Gastroesophageal sphincter (tissue), 3 donors: ENCODE results near the gene SPSB3.

Source experiments
- EP300 ChIP-seq: sonication (generic); formaldehyde crosslinking; IDR thresholded peaks from one replicate; pipeline ENCODE4 v1.6.1; 2017; ENCODE audit warnings: antibody characterized with exemption, mild to moderate bottlenecking
- POLR2A ChIP-seq, 2 donors: fragments of 450-650 bp; IDR thresholded peaks; one replicate each; pipeline ENCODE4 v1.6.1; 2017; ENCODE audit warnings: antibody characterized with exemption in 2 of 2, mild to moderate bottlenecking in 2 of 2, moderate library complexity in 1 of 2
- POLR2AphosphoS5 ChIP-seq: sonication (generic); formaldehyde crosslinking; IDR thresholded peaks from one replicate; pipeline ENCODE4 v1.6.1; 2017; ENCODE audit warnings: antibody characterized with exemption
- TF ChIP-seq, protein P1 (sequence below), 4 experiments: fragments of 200-600 bp in 2 of 4; fragments of 450-650 bp in 2 of 4; sonication (generic) in 1 of 4; IDR thresholded peaks; one replicate each; pipeline ENCODE4 v1.5.1; 2017 to 2019; ENCODE audit warnings: antibody characterized with exemption in 4 of 4, mild to moderate bottlenecking in 2 of 4, moderate library complexity in 2 of 4

DNA sequence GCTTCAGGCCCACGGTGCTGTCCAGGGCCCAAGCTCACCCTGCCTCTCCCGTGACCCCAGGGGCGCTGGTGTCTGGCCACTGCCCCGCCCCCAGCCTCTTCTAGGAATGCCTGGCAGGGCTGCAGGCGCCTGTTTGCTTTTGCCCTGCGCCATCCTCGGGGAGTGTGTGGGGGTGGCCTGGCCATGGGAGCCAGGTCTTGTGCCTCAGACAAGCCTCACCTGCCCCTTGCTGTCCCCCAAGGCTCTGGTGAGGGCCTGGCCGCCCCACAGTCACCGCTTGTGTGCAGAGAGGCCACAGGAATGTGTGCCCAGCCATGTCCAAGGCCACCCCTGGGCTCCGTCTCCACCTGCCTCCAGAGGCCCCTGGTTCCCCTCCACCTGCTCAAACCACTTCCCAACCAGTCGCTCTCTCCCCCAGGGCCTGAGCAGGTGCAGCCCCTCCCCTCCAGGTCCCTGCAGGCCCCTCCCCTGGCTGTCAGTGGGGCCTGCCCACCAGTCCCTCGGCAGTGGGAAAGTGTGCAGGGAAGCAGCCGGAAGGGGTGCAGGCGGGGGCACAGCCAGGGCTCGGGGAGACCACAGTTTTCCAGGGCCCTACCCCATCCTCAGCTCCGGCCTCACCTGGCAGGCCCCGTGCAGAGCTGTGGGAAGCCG, 12.0 kb upstream of the SPSB3 start:
- TF ChIP-seq POLR2A (IDR thresholded peaks at IDR 0.05) = no peak
- TF ChIP-seq, protein P1, sequence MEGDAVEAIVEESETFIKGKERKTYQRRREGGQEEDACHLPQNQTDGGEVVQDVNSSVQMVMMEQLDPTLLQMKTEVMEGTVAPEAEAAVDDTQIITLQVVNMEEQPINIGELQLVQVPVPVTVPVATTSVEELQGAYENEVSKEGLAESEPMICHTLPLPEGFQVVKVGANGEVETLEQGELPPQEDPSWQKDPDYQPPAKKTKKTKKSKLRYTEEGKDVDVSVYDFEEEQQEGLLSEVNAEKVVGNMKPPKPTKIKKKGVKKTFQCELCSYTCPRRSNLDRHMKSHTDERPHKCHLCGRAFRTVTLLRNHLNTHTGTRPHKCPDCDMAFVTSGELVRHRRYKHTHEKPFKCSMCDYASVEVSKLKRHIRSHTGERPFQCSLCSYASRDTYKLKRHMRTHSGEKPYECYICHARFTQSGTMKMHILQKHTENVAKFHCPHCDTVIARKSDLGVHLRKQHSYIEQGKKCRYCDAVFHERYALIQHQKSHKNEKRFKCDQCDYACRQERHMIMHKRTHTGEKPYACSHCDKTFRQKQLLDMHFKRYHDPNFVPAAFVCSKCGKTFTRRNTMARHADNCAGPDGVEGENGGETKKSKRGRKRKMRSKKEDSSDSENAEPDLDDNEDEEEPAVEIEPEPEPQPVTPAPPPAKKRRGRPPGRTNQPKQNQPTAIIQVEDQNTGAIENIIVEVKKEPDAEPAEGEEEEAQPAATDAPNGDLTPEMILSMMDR (IDR thresholded peaks at IDR 0.05) = no peak
- TF ChIP-seq POLR2AphosphoS5 = no peak
- no peak for TF ChIP-seq EP300
